GM21526 (cell line): ENCODE measurements around the gene VIPR1.

Source experiments
- ATAC-seq: cut with Tn5 transposase; IDR thresholded peaks from one replicate; pipeline ENCODE4 v1.9.1; 2021; ENCODE audit warnings: moderate library complexity; ENCODE audit not compliant: unreplicated experiment, low FRiP score

The VIPR1 gene, protein sequence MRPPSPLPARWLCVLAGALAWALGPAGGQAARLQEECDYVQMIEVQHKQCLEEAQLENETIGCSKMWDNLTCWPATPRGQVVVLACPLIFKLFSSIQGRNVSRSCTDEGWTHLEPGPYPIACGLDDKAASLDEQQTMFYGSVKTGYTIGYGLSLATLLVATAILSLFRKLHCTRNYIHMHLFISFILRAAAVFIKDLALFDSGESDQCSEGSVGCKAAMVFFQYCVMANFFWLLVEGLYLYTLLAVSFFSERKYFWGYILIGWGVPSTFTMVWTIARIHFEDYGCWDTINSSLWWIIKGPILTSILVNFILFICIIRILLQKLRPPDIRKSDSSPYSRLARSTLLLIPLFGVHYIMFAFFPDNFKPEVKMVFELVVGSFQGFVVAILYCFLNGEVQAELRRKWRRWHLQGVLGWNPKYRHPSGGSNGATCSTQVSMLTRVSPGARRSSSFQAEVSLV

DNA sequence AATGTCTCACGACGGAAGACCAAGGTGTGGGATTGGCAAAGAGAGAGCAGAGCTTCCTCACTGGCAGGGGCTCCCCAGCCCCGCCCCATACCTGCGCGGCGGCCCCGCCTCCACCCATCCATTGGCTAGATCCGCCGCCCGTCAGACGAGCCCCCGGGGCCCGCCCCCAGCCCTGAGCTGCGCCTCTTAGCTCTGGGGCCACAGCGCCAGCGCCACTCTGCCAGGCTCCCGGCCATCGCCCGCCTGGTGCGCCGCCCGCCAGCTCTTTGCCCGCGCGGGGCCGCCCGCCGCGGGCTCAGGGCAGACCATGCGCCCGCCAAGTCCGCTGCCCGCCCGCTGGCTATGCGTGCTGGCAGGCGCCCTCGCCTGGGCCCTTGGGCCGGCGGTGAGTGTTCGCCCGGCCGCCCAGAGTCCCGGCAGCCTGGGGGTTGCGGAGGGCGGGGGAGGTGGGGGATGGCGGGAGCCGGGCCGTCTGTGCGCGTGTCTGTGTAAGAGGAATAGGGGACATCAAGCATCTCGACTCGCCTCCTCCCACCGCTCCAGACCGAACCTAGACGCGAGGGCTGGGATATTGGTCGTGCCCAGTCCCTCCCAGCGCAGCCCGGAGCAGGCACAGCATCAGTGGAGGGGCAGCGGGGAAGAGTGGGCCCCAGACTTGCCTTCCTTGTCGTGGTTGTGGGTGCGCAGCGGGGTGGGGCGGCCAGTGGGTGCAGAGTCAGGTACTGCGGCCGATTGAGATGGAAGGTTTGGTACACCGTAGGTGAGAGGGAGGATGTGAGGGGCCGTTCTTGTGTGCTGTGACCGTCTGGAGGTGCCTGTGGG, at the start of gene VIPR1:
Gene VIPR1 (plus strand): TSS at position 215 of the 822 bp plus-strand sequence. CDS start 93 bp downstream, at position 308.
- peak; percentile 93 for ATAC-seq

DNA sequence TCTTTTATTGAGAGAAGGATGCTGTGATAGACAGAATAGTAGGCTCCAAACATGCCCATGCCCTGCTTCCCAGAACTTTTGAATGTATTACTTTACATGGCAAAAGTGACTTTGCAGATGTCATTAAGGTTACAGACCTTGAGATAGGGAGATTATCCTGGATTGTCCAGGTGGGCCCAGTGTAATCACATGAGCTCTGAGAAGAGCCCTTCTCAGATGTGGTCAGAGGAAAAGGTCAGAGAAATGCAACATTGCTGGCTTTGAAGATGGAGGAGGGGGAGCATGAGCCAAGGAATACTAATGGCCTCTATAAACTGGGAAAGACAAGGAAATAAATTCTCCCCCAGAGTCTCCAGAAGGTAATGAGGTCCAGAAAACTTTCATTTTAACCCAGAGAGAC, 46.2 kb upstream of the VIPR1 start:
- no peak for ATAC-seq

DNA sequence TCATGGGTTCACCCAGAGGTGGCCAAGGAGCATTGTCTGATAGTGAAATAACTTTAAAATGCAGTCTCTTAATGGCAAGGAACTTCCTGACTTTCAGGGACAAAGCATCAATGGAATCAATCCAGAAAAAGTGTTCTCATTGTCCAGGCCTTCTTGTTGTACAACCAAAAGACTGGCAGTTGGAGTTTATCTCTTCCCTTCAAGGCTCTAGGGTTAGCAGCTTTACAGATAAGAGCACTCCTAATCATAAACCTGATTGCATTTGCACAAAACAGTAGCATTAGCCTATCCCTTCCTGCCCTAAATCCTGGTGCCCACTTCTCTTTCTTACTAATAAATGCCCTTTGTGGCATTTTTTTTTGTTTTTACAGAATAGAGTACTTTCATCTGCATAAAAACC, 43.3 kb upstream of the VIPR1 start:
- ATAC-seq = no peak

DNA sequence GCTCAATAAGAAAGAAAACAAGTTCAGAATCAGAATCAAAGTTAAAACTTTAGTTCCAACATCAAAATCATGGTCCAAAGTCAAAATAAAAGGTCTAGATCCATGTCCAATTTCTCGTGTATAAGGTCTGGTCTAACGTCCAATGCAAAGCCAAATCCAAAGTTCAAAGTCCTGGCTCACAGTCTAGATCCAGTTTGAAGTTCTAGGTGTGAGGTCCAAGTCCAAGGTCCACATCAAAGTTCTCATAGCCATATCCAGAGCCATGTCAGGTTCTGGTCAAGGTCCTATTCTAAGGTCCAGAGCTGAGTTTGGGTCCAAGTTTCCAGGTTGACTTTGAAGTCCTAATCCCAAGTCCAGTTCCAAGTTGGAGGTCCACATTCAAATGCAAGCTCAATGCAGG, 40.7 kb upstream of the VIPR1 start:
- no peak for ATAC-seq

DNA sequence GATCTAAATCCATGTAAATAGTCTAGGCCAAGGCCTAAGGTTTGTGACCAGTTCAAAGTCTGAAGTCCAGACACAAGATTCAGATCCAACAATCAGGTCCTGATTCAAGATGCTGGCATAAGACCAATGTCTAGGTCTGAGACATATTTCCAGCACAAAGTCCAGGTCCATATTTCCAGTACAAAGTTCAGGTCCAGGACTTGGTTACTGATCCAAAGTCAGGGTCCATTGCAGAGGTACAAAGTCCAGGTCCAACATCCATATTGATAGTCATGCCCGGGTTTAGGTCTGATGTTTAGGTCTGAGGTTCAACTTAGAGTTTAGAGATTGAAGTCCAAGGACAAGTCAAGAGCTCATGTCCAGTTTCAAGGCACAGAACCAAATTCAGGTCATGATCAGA, 39.4 kb upstream of the VIPR1 start:
- ATAC-seq = no peak

DNA sequence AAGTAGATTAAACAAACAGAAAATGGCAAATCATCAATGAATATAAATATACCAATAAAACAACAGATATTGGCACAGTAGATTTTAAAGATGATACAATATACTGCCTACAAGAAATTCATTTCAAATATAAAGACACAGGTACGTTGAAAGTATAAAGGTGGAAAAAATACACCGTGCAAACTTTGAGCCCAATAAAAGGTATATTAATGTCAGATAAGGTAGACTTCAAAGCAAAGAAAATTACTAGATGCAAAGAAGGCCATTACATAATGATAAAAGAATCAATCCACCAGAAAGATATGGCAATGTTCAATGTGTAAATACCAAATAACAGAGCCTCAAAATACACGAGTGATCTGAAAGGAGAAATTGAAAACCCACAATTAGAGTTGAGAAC, 34.3 kb upstream of the VIPR1 start:
- no peak for ATAC-seq

DNA sequence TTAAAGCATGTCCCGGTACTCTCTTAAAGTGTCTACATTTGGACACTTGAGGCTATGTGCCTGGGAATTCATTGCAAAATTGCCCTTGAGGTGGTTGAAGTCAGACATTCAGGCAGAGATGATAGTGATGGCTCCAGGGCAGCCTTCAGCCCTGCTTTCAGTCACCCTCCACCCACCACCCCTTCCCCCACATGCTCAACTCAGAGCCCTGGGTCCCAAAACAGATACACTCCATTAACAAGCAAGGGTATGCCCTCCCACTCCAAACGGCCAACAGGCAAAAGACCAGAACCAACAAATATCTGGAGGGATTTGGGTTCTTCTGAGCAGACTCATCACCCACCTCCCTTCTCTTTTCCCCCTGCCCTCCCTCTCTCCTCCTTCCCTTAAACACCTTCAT, 29.9 kb upstream of the VIPR1 start:
- ATAC-seq = no peak

DNA sequence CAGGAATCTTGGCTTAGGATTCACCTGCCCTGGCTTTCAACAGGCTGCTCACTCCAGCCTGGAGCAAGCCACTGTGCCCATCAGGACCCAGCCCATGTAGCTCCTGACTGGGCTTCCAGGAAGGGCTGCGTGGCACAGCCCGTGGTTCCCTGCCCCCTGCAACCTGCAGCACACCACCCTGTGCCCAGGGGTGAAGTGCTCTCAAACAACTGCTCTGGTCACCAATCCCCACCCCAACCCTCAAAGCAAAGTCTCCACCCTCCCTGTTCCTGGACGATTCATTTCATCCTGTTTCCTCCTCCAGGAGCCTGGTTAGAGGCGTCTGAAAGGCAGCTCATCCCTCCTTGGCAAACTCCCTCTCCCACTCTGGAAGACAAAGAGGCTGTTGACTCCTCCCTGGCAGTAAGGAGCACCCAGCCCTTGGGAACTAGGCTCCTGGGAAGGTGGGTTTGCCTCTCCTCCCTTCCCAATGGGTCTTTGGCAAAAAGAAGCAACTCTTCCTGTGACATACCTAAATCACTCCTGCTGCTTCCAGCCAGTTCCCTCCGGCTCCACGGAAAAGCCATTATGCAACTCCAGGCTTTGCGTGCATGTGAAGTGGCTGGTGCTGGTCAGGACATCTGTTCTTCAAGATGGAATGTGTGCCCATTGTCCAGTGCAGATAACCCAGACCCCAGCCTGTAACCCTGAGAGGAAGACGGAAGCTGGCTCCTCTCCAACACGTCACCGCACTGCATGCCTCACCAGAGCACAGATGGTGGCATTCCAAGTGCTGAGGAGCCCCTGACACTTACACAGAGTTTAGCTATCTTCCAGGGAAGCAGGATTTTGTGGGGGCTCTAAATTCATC, 29.1 kb upstream of the VIPR1 start:
- ATAC-seq = no peak

DNA sequence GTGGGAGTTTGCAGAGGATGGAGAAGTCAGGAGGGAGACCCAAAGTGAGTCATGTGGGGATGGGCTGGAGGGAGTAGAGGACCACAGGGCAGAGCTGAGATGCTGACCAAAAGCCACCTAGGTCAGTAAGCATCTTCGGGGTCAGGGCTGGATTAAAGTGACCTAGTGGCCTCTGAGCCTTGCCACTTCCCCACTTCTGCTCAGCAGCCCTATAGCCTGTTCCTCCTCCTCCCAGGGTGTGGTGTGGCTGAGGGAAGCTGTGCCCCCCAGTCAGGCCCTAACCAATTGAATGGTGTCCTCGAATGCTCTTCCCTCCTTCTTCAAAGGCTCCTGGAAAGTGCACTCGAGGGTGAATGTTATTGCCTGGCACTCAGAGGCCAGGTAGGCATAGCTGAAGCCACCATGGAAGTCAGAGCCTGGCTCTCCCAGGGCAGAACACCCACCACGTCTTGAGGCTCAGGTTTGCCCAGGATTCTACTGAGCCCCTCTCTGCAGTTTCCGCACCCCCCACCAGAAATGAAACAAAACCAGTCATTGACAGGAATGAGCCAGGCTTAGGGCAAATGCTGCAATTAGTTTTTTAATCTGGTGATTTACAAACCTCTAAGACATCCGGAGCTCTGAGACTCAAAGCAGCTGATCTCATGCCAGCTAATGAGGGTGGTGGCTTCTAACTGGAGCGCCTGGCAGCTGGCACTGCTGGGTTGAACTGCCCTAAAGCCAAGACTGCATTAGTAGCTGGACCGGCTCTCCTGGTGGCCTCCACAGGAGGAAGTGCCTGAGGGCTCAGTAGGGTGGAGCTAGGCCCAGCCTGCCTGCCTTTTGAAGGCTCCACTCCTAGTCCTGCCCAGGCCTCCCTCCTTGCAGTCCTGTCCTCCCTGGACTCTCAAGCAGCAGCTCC, 26.0 kb upstream of the VIPR1 start:
- no peak for ATAC-seq

DNA sequence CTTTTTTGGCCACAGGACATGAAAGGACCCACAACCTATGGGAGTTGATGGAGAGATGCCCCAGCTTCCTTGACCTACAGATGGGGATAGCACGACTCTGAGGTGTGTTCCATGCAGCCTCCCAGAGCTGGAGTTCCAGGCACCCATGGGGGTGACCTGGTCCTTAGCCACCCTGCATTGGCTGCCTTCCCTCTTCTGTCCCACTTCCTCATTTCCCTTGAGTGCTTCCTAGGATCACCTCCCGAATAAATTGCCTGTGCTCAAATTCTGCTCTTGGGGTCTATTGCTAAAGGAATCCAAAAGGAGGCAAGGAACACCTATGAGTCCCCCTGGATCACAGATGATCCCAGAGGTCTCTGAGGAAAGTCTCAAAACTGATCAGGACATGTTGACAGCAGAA, 24.7 kb upstream of the VIPR1 start:
- no peak for ATAC-seq

DNA sequence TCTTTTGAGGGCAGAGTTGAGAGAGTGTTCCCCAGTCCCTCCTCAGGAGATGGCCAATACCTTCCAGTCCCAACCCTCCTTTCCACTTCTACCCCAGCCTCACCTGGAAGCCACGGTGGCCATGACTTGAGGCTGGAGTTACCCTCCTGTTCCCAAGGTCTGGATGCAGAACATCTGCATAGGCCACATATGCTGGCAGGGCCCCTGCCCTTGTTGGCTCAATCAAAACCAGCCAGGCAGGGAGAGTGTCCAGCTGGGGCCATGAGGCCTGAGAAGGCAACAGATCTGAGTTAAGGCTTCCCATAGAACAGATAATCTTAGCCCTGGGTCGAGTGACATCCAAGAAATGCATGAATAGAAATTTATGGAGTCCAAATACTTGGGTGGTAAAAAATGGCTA, 23.6 kb upstream of the VIPR1 start:
- ATAC-seq = no peak

DNA sequence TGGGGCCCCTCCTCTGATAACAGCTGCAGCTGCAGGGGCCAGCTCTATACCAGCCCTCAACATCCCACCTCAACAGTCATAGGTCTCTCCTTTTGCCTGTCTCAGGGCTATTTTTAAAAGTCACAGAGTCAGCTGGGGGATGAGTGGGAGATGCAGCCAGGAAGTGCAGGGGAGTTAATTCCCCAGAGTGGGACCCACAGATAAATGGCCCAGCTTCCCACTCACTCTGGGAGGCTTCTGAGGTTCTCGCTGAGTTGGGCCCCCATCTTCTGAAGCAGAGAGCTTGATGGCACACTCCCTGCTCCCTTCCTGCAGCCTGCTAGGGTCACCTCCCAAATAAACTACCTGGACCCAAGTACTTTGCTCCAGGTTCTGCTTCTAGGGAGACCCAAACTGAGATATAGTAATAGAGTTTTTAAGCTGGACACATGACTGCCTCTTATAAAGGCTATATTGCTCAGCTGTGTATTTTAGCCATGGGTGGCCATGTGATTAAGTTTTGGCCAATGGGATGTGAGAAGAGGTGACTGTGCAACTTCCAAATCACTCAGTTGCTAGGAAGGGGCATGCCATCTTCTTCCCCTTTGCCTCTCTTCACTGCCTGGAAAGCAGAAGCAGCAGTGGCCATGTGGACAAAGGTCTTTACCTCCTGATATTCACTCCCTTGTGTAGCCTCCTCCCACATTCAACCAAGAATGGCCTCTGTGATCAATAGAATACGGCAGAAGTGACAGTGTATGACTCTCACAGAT, 15.5 kb upstream of the VIPR1 start:
- ATAC-seq = no peak

DNA sequence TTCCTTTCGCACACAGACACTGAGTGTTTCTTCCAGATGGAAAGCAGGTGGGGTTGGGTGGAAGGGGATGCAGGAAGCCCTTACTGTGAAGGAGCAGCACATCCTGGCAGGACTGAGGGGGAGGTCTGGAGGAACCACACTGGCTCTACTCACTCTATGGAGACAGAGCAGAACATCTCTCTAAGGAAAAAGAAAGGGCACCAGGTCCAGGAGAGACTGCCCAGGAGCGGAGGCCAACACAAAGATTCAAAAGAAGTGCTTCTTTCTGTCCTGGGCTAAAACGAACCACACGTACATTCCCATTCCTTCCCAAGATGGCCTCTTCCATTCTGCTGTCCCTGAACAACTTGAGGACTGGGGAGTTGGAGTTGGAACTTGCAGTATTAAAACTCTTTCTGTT, 13.8 kb upstream of the VIPR1 start:
- no peak for ATAC-seq

DNA sequence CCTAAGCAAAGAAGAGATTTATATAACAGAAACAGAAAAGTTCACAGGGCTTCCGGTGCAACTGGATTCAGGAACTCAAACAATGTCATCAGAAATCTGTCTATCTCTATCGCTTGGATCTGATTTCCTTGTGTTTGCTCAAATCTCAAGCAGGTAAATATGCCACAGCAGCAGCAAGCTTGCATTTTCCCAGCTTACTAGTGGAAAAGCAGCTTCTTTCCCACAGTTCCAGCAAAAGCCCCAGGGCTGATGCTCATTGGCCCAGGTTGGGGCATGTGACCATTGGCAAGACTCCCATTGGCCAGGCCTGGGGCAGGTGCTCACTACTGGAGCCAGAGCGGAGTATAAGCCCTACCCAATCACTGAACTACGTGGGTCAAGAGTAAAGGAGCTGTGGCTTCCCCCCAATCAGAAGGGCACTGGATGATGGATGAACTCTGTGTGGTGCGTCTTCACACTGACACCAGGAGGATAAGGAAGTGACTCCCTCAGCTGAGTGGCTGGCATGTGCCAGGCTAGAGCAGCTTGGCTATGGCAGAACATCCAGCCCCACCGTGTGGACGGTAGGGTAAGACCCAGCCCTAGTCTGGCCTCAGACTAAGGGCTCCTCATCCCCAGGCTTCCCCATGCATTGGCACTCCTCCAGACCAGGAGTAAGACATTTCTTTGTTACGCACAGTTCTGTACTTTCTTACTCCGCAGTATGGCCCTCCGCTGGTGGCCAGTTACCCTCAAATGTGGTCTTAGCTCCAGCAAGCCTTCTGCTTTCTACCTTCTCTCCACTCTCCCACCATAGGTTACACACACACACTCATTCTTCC, 13.1 kb upstream of the VIPR1 start:
- ATAC-seq = no peak

DNA sequence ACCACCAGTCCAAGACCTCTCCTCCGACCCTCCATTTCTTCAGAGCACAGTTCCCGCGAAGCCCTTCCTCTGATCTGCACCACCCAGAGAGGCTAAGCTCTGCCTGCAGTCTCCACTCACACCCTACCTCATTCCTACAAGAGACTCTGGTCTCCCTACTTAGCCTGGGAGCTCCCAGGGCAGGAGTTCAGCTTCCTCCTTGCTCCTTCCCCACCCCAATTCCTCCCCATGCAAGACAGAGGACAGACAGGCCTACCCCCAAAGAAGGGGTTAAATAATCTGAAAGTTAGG, 12.6 kb upstream of the VIPR1 start:
- peak; percentile 4 for ATAC-seq

DNA sequence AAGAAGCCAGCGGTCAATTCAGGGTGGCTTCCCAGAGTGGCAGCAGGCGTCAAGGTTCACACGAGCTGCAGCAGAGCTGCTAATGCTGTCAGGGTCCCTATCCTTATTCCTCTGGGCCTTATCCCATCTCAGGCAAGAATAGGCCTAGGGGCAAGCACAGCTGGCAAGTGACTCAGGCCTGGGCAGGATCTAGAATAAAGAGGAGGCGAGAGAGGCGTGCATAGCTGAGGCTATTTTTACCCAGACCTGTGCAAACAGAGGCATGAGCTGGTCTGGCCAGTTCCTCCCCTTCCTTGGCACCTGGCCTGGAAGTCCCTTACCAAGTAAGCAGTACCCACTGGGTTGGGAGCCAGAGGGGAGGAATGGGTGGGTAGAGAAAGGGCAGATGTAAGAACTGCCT, 12.2 kb upstream of the VIPR1 start:
- ATAC-seq = peak; percentile 96

DNA sequence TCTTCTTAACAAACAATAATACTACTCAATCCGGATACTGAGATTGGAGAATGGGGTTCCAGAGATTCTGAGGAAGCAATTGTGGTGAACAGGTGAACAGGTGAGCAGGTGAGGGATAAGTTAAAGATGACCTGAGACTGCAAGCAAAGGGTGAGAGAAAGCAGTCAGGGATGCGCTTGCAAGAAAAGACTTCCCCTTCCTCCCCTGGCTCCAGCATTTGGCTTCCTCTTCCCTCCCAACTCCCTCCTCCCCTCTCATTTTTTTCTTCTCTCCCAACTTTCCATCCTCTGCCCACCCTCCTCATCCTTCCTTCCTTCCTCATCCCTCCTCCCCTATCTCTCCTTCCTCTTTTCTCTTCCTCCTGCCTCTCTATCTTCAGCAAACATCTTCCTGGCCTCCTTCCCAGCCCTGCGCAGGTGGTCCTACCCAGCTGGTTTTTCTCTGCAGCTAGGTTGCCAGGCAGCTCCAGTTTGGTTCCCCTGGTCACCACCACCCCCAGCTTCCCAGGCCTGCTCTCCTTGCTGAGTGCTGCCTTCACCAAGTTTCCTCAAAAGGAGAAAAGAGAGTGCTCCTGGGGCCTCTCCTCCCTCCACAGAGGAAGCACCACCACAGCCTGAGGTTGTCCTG, 10.4 kb upstream of the VIPR1 start:
- no peak for ATAC-seq

DNA sequence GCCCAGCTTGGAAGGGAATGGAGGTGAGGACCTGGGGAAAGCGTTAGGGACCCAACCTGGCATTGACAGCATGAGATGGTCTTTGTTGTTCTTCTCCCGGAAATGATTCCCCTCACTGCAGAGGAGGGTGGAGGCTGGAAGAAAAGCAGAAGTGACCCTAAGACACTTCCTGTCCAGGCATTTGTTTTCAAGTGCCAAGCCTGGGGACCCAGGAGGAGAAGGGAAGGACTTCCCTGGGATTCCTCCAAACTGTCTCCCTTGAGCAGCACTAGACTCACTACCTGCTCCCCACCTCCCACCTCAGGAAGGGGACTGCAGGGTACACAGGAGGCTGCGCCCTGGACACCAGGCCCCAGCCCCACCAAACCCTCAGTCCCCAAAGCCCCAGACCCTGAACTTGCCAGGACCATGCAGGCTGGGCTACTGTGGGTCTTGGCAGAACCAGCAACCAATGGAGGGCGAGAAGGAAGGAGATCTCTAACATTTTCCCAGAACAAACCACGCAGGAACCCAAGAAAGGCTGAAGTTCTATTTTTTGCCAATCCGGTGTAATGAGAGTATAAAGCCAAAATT, 9.8 kb upstream of the VIPR1 start:
- no peak for ATAC-seq
